NCI-H146 (cell line): ENCODE results near the gene OR6B3.

Experiments used
- DNase-seq: peaks from one replicate; lab custom pipeline; 2025; lab: John Stamatoyannopoulos, UW

Gene OR6B3

GRCh38 chr2:240043279-240043989 is 9.9 kb downstream of the OR6B3 start:
- DNase-seq = no peak

- no peak for DNase-seq
Observed at GRCh38 chr2:240042740-240043139, 10.6 kb downstream of the OR6B3 start.

GRCh38 chr2:240041363-240041762 is 12.0 kb downstream of the OR6B3 start:
- no peak for DNase-seq

- DNase-seq = no peak
Observed at GRCh38 chr2:240037358-240037757, 16.0 kb downstream of the OR6B3 start.

GRCh38 chr2:240033330-240033678 is 20.0 kb downstream of the OR6B3 start:
- DNase-seq = no peak

- no peak for DNase-seq
Observed at GRCh38 chr2:240032406-240033329, 20.7 kb downstream of the OR6B3 start.

- no peak for DNase-seq
Observed at GRCh38 chr2:240030379-240031094, 22.8 kb downstream of the OR6B3 start, which contains the start of gene OR6B2. Gene OR6B2, minus strand, starts transcription at chr2:240030429. Its CDS starts 0 bp downstream, at chr2:240030429.

GRCh38 chr2:240024766-240025165 is 28.6 kb downstream of the OR6B3 start:
- DNase-seq = peak; percentile 8

- DNase-seq = no peak
Observed at GRCh38 chr2:240023792-240024191, 29.5 kb downstream of the OR6B3 start.

- peak; percentile 37 for DNase-seq
Observed at GRCh38 chr2:240021488-240022104, 31.7 kb downstream of the OR6B3 start.

GRCh38 chr2:240018071-240018750 is 35.1 kb downstream of the OR6B3 start:
- no peak for DNase-seq

GRCh38 chr2:240014327-240014726 is 39.0 kb downstream of the OR6B3 start:
- DNase-seq = no peak

- no peak for DNase-seq
Observed at GRCh38 chr2:240013343-240013742, 40.0 kb downstream of the OR6B3 start.

GRCh38 chr2:240002983-240003382 is 50.3 kb downstream of the OR6B3 start:
- DNase-seq = no peak

GRCh38 chr2:240000671-240001070 is 52.6 kb downstream of the OR6B3 start:
- no peak for DNase-seq

GRCh38 chr2:239997686-239998409 is 55.5 kb downstream of the OR6B3 start:
- DNase-seq = no peak
